ENCODE data around the gene MED13L.

Gene MED13L

DNA sequence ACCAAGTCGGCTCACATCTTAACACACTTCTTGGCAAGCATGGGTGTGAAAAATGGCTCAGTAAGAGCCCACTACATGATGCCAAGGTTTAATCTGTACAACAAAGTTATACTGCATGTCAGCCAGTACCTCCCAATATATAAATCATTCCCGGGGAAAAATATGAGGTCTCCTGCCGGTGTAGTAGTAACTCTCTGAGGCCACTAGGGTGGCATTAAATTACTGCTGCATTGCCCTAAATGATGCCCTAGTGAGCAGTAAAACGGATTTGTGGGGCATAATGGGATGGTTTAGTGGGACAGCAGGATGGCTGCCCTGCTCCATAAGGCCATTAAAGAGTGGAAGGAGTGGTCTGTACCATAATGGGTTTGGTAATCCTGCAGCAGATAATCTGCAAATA lies 267.7 kb downstream of the MED13L start:
- POLR2A ChIA-PET = no interaction called here
- DNase-seq (ENCODE audit: extremely low spot score) = peak; percentile 30
- CTCF ChIA-PET = no interaction called here
- no peak for TF ChIP-seq SP1 (IDR thresholded peaks at IDR 0.05)
- TF ChIP-seq, protein P1, sequence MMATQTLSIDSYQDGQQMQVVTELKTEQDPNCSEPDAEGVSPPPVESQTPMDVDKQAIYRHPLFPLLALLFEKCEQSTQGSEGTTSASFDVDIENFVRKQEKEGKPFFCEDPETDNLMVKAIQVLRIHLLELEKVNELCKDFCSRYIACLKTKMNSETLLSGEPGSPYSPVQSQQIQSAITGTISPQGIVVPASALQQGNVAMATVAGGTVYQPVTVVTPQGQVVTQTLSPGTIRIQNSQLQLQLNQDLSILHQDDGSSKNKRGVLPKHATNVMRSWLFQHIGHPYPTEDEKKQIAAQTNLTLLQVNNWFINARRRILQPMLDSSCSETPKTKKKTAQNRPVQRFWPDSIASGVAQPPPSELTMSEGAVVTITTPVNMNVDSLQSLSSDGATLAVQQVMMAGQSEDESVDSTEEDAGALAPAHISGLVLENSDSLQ (IDR thresholded peaks at IDR 0.05) = peak; percentile 95

DNA sequence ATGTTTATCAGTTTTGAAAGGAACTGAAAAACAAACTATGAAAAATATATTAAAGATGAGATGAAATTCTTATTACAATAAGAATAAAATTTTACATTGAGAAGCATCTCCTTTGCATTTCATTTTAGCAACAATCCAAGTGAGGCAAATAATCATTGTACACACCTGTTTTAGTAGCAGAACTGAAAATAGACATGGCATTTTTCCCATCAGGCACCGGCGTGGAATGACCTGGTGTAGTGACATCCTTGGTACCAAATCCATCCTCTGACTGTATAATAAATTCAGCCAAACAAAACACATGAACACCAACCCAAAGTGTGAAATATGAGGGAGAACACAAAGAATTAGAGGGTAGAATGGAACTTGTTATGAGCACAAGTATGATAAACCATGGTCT lies 271.4 kb downstream of the MED13L start:
- CTCF ChIA-PET = no interaction called here

GRCh38 chr12:116002890-116003536 lies 274.5 kb downstream of the MED13L start:
- ChIA-PET CTCF (interaction anchor here (1.2 kb wide), 1 partner anchor 14 kb away, joined by 3 read pairs; no protein-coding TSS in a partner anchor), POLR2A (no interaction called here)
- TF ChIP-seq SP1 (IDR thresholded peaks at IDR 0.05) = no peak
- no peak for TF ChIP-seq HDGF (IDR thresholded peaks at IDR 0.05; ENCODE audit: borderline replicate concordance)
- TF ChIP-seq L3MBTL2 (conservative IDR thresholded peaks at IDR 0.05) = no peak
- no peak for TF ChIP-seq BHLHE40 (IDR thresholded peaks at IDR 0.05; ENCODE audit: borderline replicate concordance)
- no peak for TF ChIP-seq NFRKB (IDR thresholded peaks at IDR 0.05)
- TF ChIP-seq FOXK2 (IDR thresholded peaks at IDR 0.05) = no peak
- no peak for TF ChIP-seq ZNF384 (IDR thresholded peaks at IDR 0.05)
- TF ChIP-seq LEF1 (IDR thresholded peaks at IDR 0.05; ENCODE audit: borderline replicate concordance) = no peak
- TF ChIP-seq CTBP1 (IDR thresholded peaks at IDR 0.05; ENCODE audit: borderline replicate concordance) = no peak
- no peak for TF ChIP-seq ARNT (IDR thresholded peaks at IDR 0.05)
- no peak for TF ChIP-seq FOXM1 (IDR thresholded peaks at IDR 0.05; ENCODE audit: borderline replicate concordance)
- TF ChIP-seq TARDBP (IDR thresholded peaks at IDR 0.05) = no peak
- no peak for DNase-seq (ENCODE audit: extremely low spot score)

More for the DNA sequence above, 271.4 kb downstream of the MED13L start:
- TF ChIP-seq, protein P1 (IDR thresholded peaks at IDR 0.05) = no peak
- TF ChIP-seq CTBP1 (IDR thresholded peaks at IDR 0.05; ENCODE audit: borderline replicate concordance) = no peak
- no peak for TF ChIP-seq LEF1 (IDR thresholded peaks at IDR 0.05; ENCODE audit: borderline replicate concordance)
- no peak for TF ChIP-seq FOXM1 (IDR thresholded peaks at IDR 0.05; ENCODE audit: borderline replicate concordance)
- TF ChIP-seq L3MBTL2 (conservative IDR thresholded peaks at IDR 0.05) = no peak
- TF ChIP-seq HDGF (IDR thresholded peaks at IDR 0.05; ENCODE audit: borderline replicate concordance) = no peak
- no peak for TF ChIP-seq NFRKB (IDR thresholded peaks at IDR 0.05)
- no peak for TF ChIP-seq ARNT (IDR thresholded peaks at IDR 0.05)
- POLR2A ChIA-PET = no interaction called here
- DNase-seq (ENCODE audit: extremely low spot score) = no peak

- TF ChIP-seq, protein P1 (IDR thresholded peaks at IDR 0.05) = no peak
- TF ChIP-seq FOXA1 (IDR thresholded peaks at IDR 0.05) (no peak), SUZ12 (IDR thresholded peaks at IDR 0.05) (no peak), FOXK2 (IDR thresholded peaks at IDR 0.05) (no peak), BHLHE40 (IDR thresholded peaks at IDR 0.05; ENCODE audit: borderline replicate concordance) (no peak), ZNF384 (IDR thresholded peaks at IDR 0.05) (no peak)
- POLR2A ChIA-PET = no interaction called here
- CTCF ChIA-PET = interaction anchor here (0.5 kb wide), 1 partner anchor 882 kb away, joined by 3 read pairs; no protein-coding TSS in a partner anchor
- DNase-seq (ENCODE audit: extremely low spot score) = no peak
Measured at GRCh38 chr12:116000252-116000651, 277.2 kb downstream of the MED13L start.

- TF ChIP-seq BHLHE40 (IDR thresholded peaks at IDR 0.05; ENCODE audit: borderline replicate concordance) = no peak
- no peak for TF ChIP-seq LEF1 (IDR thresholded peaks at IDR 0.05; ENCODE audit: borderline replicate concordance)
- no peak for TF ChIP-seq ARNT (IDR thresholded peaks at IDR 0.05)
- TF ChIP-seq L3MBTL2 (conservative IDR thresholded peaks at IDR 0.05) = no peak
- TF ChIP-seq, protein P1 (IDR thresholded peaks at IDR 0.05) = no peak
- TF ChIP-seq FOXA1 (IDR thresholded peaks at IDR 0.05) = no peak
- no peak for TF ChIP-seq FOXK2 (IDR thresholded peaks at IDR 0.05)
- TF ChIP-seq HDGF (IDR thresholded peaks at IDR 0.05; ENCODE audit: borderline replicate concordance) = no peak
- CTCF ChIA-PET = interaction anchor here (0.5 kb wide), 2 partner anchors 180 to 883 kb away, joined by 3 to 6 read pairs; no protein-coding TSS in a partner anchor
- DNase-seq (ENCODE audit: extremely low spot score) = no peak
- POLR2A ChIA-PET = no interaction called here
Measured at GRCh38 chr12:115999582-115999981, 277.9 kb downstream of the MED13L start.

DNA sequence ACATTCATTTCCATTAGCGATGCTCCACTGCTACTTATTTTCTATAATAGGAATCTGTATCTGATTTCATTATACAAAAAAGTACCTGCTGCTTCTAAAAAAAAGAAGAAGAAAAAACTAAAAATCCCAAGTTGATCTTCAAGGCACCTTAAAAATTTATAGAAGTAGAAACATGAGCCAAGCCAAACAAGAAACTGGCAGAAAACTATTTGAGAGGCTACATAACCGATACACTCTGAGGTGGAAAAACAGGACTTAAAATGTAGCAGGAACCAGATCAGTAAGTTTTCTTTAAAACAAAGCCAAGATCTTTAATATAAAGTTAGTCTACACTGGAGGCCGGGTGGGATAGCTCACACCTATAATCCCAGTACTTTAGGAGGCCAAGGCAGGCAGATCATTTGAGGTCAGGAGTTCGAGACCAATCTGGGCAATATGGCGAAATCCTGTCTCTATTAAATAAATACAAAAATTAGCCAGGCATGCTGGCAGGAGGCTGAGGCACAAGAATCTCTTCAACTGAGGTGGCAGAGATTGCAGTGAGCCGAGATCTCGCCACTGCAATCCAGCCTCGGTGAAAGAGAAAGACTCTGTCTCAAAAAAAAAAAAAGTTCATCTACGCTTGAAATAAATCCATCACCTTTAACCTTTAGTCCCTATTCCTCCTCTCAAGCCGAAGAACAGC lies 278.6 kb downstream of the MED13L start:
- no peak for DNase-seq (ENCODE audit: extremely low spot score)
- TF ChIP-seq SP1 (IDR thresholded peaks at IDR 0.05) = no peak
- no peak for TF ChIP-seq TARDBP (IDR thresholded peaks at IDR 0.05)
- TF ChIP-seq FOXA1 (IDR thresholded peaks at IDR 0.05) = no peak
- TF ChIP-seq SUZ12 (IDR thresholded peaks at IDR 0.05) = no peak
- TF ChIP-seq, protein P1 (IDR thresholded peaks at IDR 0.05) = no peak
- TF ChIP-seq CTBP1 (IDR thresholded peaks at IDR 0.05; ENCODE audit: borderline replicate concordance) = no peak
- TF ChIP-seq FOXM1 (IDR thresholded peaks at IDR 0.05; ENCODE audit: borderline replicate concordance) = no peak
- no peak for TF ChIP-seq NFRKB (IDR thresholded peaks at IDR 0.05)
- no peak for TF ChIP-seq LEF1 (IDR thresholded peaks at IDR 0.05; ENCODE audit: borderline replicate concordance)
- TF ChIP-seq L3MBTL2 (conservative IDR thresholded peaks at IDR 0.05) = no peak
- TF ChIP-seq FOXK2 (IDR thresholded peaks at IDR 0.05) = no peak
- TF ChIP-seq ZNF384 (IDR thresholded peaks at IDR 0.05) = no peak
- no peak for TF ChIP-seq ARNT (IDR thresholded peaks at IDR 0.05)
- POLR2A ChIA-PET = no interaction called here
- CTCF ChIA-PET = interaction anchor here (0.5 to 1.8 kb wide), 3 partner anchors 11 to 198 kb away, joined by 3 to 6 read pairs (median 3); no protein-coding TSS in a partner anchor

Measured in HEK293T (cell line).